Spleen (tissue), 7 donors: ENCODE measurements around the gene ACTN4.
A peak's percentile ranks its signal among the peaks of the same experiment; 100 is the strongest.

Experiments used
- CTCF ChIP-seq, 11 experiments: fragments of 200-600 bp in 7 of 11; fragments of 450-650 bp in 4 of 11; sonication (generic) in 4 of 11; IDR thresholded peaks in 8 of 11; conservative IDR thresholded peaks in 3 of 11; 1 replicate in 7 of 11; 2 replicates in 4 of 11; pipeline versions ENCODE4 v1.4.0 to v1.8.0; 2016 to 2021; ENCODE audit warnings: antibody characterized with exemption in 11 of 11, inconsistent platforms in 4 of 11, mild to moderate bottlenecking in 1 of 11
- POLR2A ChIP-seq, 3 donors: fragments of 450-650 bp; IDR thresholded peaks; one replicate each; pipeline ENCODE4 v1.5.1; 2017; ENCODE audit warnings: antibody characterized with exemption in 3 of 3, mild to moderate bottlenecking in 1 of 3
- POLR2AphosphoS5 ChIP-seq, 3 donors: sonication (generic); formaldehyde crosslinking; IDR thresholded peaks; one replicate each; pipeline ENCODE4 v1.5.1; 2017; ENCODE audit warnings: antibody characterized with exemption in 3 of 3
- donor health status: DM: no; HTN: no; CAD: no; lungs with moderate emphysema.
- donor health status: DM: no; HTN: no; CAD: no.
- donor health status: DM: no; HTN: no; CAD: no.

DNA sequence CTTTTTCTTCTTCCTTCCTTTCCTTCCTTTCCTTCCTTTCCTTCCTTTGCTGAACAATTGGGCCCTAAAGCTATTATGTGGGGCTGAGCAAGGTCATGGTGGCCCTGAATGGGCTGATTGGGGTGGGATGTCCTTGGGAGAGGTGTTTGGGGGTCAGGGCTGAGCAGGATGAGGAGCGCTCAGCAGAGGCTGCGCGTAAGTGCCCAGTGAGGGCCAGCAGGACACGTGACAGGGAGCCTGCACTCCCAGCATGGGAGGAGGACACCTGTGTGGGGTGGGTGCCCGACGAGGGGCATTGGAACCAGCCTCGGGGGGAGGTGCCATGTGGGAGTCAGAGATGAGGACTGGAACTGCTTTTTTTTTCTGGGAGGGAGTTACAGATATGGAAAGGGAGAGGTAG is 131.3 kb downstream of the ACTN4 start:
- TF ChIP-seq POLR2A (IDR thresholded peaks at IDR 0.05) (no peak), CTCF (IDR thresholded peaks at IDR 0.05 in 8 of 11, conservative IDR thresholded peaks at IDR 0.05 in 3 of 11) (no peak), POLR2AphosphoS5 (IDR thresholded peaks at IDR 0.05) (peak; percentile 49 to 79 (median 68))
